SKM-1 (cell line): Measurements from ENCODE around the gene RNF34.
"Not testable (repeated sequence)": the region's sequence is repeated elsewhere in the genome, so short reads cannot be mapped to it uniquely, and the experiment has no call there.

Source experiments
- DNase-seq: peaks from one replicate; lab custom pipeline; 2025; ENCODE audit not compliant: unreplicated experiment; lab: John Stamatoyannopoulos, UW

Gene RNF34

DNA sequence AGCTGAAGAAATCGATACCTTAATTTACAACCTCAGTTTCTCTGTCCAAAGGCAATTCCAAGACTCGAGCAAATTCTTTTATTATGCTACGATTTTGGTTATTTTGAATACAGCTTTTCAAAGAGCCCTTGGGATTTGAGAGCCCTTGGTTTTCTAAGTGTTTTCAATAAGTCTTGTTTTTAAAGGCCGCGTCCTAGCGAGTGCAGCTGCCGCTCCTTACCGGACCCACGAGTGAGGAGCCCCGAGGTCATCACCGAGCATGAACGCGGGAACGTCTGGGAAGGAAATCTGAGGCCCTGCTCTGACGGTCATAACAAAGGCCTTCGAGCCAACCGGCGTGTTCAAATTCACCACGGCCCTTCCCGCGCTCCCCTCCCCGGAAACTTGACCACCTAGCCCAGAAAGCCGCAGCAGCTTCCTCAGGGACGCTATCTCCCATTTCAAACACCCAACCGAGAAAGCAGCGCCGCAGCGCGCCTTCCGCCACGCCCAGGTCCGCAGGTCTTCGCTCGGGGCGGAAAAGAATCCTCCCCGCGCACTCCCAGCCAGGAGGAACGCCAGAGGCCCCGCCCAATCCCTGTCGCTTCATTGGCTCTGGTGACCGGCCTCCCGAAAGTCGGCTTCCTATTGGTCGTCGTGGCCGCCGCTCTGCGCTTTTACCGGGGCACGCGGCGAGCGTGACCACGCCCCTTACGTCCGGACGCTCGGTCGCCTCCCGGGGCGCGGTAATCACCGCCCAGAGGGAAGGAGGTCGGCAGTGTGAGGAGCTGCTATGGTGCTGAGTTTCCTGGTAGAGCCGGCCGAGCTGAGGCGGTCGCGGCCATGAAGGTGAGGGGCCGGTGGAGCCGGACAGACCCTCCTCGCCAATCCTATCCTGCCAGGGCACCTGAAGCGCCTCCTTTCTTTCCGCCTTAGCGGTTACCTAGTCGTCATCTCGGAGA is at the start of gene RNF34:
Gene RNF34 (plus strand): TSS at position 728 of the 941 bp plus-strand sequence. CDS start 95 bp downstream, at position 823.
- DNase-seq: peak; percentile 85

DNA sequence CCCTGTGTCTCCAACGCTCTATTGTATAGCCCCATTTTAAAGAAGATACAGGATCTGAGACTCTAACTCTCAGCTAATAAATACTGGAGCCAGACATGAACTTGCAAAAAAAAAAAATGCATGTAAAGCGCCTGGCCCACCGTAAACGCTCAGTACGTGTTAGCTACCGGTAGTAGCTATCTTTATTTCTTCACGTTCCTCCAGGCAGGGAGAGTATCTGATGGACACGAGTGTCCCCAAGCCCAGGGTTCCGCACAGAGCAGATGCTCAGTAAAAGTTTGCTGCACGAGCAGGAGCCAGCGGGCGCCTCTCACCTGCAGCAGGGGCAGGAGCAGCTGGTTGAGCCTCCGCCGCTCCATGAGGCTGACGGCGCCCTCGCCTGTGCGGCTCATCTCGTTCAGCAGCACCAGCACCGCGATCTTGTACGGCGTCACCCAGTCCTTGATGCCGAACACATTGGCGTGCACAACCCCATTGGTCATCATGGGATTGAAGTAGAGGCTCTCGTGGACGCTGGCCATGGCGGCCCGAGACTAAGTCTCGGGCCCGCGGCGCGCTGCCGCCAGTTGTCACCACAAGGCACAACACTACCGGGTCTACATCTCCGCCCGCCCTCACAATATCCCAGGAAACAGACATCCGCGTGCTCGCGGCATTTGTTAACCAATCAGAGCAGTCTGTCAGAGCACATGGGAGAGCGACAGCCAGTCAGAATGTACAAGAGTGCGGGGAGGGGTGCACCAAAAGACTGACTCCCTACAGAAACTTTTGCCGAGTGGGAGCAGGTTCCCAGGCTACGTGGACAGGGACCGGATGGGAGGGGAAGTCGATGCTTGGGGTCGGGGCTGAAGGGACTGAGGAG is 47.9 kb upstream of the RNF34 start, which contains the start of gene ANAPC5:
Gene ANAPC5 (minus strand): TSS at position 592 of the 862 bp plus-strand sequence. CDS start 71 bp downstream, at position 521.
- DNase-seq: peak; percentile 80

DNA sequence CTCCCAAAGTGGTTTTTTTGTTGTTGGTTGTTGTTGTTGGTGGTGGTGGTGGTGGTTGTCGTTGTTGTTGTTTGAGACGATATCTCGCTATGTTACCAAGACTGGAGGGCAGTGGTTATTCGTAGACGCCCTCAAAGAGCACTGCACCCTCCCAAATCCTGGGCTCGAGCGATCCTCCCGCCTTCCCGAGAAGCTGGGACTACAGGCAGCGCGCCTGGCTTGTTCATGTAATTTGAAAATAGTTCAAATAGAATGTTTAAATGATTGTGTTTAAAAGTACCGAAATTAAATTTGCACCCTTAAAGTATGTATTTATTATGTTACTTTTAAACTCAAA is 47.3 kb upstream of the RNF34 start:
- DNase-seq: no peak

- DNase-seq: no peak
These were observed 44.1 kb upstream of the RNF34 start for GRCh38 chr12:121355818-121356217.

DNA sequence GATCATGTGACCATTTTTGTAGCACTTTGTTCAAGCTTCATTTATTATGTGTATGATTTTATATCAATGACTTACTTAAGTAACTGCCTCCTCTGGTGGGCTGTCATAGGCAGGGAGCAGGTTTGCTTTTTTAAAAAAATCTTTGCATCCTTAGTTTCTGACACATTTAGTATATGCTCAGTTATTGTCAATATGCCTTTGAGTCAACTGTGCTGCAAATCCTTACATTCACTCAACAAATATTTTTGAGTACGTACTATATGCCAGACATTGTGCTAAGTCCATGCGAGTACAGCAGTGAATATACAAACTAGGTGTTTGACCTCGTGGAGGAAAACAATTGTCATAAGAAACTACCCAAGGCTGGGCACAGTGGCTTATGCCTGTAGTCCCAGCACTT is 43.3 kb upstream of the RNF34 start:
- no peak for DNase-seq

DNA sequence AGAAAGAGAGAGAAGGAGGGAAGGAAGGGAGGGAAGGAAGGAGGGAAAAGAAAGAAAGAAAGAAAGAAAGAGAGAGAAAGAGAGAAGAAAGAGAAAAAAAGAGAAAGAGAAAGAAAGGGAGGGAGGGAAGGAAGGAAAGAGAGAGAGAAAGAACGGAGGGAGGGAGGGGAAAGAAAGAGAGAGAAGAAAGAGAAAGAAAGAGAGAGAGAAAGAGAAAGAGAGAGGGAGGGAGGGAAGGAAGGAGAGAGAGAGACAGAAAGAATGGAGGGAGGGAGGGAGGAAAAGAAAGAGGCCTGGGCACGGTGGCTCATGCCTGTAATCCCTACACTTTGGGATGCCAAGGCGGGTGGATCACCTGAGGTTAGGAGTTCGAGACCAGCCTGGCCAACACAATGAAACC is 42.6 kb upstream of the RNF34 start:
- DNase-seq: no peak

GRCh38 chr12:121358073-121358472 is 41.8 kb upstream of the RNF34 start:
- DNase-seq: no peak

- no peak for DNase-seq
These were observed 35.2 kb upstream of the RNF34 start for GRCh38 chr12:121364683-121365121.

GRCh38 chr12:121365416-121366062 is 34.4 kb upstream of the RNF34 start:
- no peak for DNase-seq

DNA sequence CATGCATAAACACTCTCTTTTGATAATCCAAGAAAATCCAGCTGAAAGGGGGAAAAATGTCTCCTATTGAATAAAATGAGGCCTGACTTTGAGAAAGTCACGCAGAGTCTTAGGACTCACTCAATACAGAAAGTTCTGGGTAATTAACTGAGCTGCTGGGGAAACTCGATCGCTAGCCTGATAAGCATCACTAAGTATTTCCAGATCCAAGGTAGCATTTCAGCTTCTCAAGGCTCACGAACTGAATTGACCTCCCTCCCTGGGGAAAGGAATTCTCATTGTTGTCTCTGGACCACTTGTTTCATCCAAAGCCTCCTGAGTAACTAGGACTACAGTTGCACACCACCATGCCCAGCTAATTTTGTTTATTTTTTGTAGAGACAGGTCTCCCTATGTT is 33.9 kb upstream of the RNF34 start:
- DNase-seq: no peak

DNA sequence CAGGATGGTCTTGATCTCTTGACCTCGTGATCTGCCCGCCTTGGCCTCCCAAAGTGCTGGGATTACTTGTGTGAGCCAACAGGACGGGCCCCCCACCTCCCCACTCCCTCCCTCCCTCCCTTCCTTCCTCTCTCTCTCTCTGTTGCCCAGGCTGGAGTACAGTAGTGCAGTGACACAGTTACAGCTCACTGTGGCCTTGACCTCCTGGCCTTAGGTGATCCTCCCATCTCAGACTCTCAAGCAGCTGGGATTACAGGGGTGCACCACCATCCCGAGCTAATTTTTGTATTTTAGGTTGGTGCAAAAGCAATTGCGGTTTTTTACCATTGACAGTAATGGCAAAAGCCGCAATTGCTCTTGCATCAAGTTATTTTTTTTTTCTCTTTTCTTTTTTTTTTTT is 28.5 kb upstream of the RNF34 start:
- no peak for DNase-seq

GRCh38 chr12:121373755-121374154 is 26.2 kb upstream of the RNF34 start:
- no peak for DNase-seq

DNA sequence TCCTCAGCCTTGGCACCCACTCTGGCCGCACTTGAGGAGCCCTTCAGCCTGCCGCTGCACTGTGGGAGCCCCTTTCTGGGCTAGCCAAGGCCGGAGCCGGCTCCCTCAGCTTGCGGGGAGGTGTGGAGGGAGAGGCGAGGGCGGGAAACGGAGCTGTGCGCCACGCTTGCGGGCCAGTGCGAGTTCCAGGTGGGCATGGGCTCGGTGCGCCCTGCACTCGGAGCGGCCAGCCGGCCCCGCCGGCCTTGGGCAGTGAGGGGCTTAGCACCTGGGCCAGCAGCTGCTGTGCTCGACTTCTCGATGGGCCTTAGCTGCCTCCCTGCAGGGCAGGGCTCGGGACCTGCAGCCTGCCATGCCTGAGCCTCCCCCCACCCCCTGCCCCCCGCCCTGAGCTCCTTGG is 25.6 kb upstream of the RNF34 start:
- DNase-seq: not testable (repeated sequence)

DNA sequence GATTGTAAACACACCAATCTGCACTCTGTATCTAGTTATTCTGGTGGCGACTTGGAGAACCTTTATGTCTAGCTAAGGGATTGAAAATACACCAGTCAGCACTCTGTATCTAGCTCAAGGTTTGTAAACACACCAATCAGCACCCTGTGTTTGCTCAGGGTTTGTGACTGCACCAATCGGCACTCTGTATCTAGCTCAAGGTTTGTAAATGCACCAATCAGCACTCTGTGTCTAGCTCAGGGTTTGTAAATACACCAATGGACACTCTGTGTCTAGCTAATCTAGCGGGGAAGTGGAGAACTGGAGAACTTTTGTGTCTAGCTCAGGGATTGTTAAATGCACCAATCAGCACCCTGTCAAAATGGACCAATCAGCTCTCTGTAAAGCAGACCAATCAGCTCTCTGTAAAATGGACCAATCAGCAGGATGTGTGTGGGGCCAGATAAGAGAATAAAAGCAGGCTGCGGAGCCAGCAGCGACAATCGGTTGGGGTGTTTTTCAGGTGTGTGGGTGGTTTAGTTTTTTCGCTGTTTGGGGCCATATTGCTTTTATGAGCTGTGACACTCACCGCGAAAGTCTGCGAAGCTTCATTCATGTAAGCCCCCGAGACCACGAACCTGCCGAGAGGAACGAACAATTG is 24.9 kb upstream of the RNF34 start:
- DNase-seq: not testable (repeated sequence)

DNA sequence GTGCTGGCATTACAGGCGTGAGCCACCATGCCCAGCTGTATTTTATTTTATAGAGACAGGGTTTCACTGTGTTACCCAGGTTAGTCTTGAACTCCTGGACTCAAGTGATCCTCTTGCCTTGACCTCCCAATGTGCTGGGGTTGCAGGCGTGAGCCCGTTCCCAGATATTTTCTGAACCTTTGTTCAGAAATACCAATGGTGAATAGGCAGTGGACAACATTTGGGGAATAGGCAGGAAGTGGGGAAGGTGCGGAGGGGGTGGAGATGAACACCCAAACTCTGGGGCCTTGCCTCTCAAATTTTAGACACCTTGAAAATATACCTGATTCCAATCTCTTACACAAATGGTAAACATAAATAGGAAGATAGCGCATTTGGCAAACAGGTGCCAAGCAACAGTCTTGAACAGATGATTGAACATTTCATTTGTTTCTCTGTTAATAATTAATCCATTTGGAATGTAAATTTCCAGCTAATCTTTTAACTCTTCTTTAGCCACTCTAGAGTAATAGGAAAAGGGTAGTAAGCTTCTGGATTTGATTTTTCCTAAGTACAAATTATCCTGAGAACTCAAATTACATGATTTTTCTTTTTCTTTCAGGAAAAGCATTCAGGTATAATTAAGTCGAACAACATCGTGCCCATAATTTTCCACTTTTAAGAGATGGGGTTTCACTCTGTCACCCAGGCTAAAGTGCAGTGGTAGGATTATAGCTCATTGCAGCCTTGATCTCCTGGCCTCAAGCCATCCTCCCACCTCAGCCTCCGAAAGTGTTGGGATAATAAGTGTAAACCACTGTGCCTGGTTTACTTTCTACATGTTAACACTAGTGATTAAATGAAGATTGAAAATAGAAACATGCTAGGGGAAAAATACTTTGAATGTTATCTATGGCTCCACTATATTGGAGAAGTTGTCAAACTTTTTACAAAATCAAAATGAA is 22.9 kb upstream of the RNF34 start:
- DNase-seq: no peak

- DNase-seq: no peak
These were observed 21.2 kb upstream of the RNF34 start for GRCh38 chr12:121378736-121379135.

DNA sequence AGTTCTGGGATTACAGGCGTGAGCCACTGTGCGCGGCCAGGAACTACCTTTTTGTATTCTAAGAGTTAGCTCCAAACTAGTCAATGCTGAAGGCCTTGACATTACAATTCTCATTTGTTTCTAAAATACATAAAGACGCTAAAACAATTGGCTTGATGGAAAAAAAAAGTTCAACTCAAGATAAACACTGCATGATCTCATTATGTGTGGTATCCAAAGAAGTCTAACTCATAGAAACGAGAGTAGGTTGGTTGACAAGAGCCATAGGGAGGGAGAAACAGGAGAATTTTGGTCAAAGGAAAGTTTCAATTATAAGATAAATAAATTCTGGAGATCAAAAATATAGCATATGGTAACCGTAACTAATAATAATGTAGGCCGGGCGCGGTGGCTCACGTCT is 20.0 kb upstream of the RNF34 start:
- DNase-seq: no peak

- no peak for DNase-seq
These were observed 16.3 kb upstream of the RNF34 start for GRCh38 chr12:121383601-121384021.

DNA sequence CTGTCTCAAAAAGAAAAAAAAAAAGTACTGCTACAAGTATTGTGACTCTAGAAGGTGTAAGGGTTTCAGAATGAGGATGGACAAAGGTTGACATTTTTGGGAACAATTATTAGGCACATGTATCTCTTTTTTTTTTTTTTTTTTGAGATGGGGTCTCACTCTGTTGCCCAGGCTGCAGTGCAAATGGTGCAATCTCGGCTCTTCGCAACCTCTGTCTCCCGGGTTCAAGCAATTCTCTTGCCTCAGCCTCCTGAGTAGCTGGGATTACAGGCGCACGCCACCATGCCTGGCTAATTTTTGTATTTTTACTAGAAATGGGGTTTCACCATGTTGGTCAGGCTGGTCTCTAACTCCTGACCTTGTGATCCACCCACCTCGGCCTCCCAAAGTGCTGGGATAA is 15.0 kb upstream of the RNF34 start:
- DNase-seq: not testable (repeated sequence)
